K562 (cell line): Measurements from ENCODE around the gene PTAFR. TPM values are rescaled to one million over a fixed set of nuclear protein-coding genes. Genes with fewer than 3 reads are reported as not detected.

ENCODE experiments used
- ATF3 ChIP-seq, 2 experiments: fragments of 450-650 bp in 1 of 2; sonication (generic) in 1 of 2; formaldehyde crosslinking in 1 of 2; IDR thresholded peaks in 1 of 2; conservative IDR thresholded peaks in 1 of 2; 2 replicates each; pipeline versions ENCODE4 v1.6.1 to v1.8.1; 2016 to 2023; ENCODE audit warnings: mild to moderate bottlenecking in 2 of 2, moderate library complexity in 2 of 2, inconsistent platforms in 1 of 2, missing genetic modification reagents in 1 of 2
- ATF7 ChIP-seq: fragments of 450-650 bp; IDR thresholded peaks from 2 replicates; pipeline ENCODE4 v1.7.1; 2014; ENCODE audit warnings: mild to moderate bottlenecking, moderate library complexity
- CTBP1 ChIP-seq: fragments of 450-650 bp; IDR thresholded peaks from 2 replicates; pipeline ENCODE4 v1.6.1; 2016; ENCODE audit warnings: borderline replicate concordance
- ESRRA ChIP-seq: fragments of 450-650 bp; IDR thresholded peaks from 2 replicates; pipeline ENCODE4 v1.6.1; 2014; ENCODE audit warnings: low read depth, mild to moderate bottlenecking, moderate library complexity, borderline replicate concordance
- FOXA3 ChIP-seq, 2 experiments: fragments of 450-650 bp in 1 of 2; sonication (generic) in 1 of 2; formaldehyde crosslinking; IDR thresholded peaks in 1 of 2; conservative IDR thresholded peaks in 1 of 2; 2 replicates each; pipeline versions ENCODE4 v1.4.0 to v1.8.0; 2020 to 2022; ENCODE audit warnings: mild to moderate bottlenecking in 2 of 2, missing genetic modification reagents in 1 of 2
- MEIS2 ChIP-seq: fragments of 450-650 bp; IDR thresholded peaks from 2 replicates; pipeline ENCODE4 v1.6.1; 2014; ENCODE audit warnings: mild to moderate bottlenecking; ENCODE audit not compliant: partially characterized antibody
- MTA2 ChIP-seq: fragments of 450-650 bp; IDR thresholded peaks from 2 replicates; pipeline ENCODE4 v1.6.1; 2016; ENCODE audit warnings: low read depth
- MTA3 ChIP-seq: fragments of 450-650 bp; formaldehyde crosslinking; IDR thresholded peaks from 2 replicates; pipeline ENCODE4 v1.6.1; 2017; ENCODE audit warnings: mild to moderate bottlenecking, borderline replicate concordance
- MYNN ChIP-seq, 2 experiments: sonication (generic); formaldehyde crosslinking in 1 of 2; IDR thresholded peaks; 2 replicates each; pipeline versions ENCODE4 v1.5.0 to v1.6.1; 2016 to 2020; ENCODE audit warnings: antibody characterized with exemption in 1 of 2, missing genetic modification reagents in 1 of 2
- NFE2 ChIP-seq: IDR thresholded peaks from 2 replicates; pipeline ENCODE4 v1.6.1; 2014; ENCODE audit warnings: antibody characterized with exemption, low read depth
- NR4A1 ChIP-seq, 2 experiments: fragments of 250-450 bp in 1 of 2; fragments of 450-650 bp in 1 of 2; sonication (Bioruptor Pico) in 1 of 2; IDR thresholded peaks; 2 replicates each; pipeline versions ENCODE4 v1.4.0 to v1.6.1; 2016 to 2020; ENCODE audit warnings: mild to moderate bottlenecking in 2 of 2, missing compliant biosample characterization in 1 of 2, missing genetic modification characterization in 1 of 2, moderate library complexity in 1 of 2
- OTX1 ChIP-seq: fragments of 450-650 bp; formaldehyde crosslinking; IDR thresholded peaks from 2 replicates; pipeline ENCODE4 v1.4.0; 2022; ENCODE audit warnings: mild to moderate bottlenecking
- SMARCA5 ChIP-seq: fragments of 450-650 bp; IDR thresholded peaks from 2 replicates; pipeline ENCODE4 v1.6.1; 2016
- TRIM28 ChIP-seq: fragments of 450-650 bp; IDR thresholded peaks from 2 replicates; pipeline ENCODE4 v1.6.1; 2017
- ZBTB7A ChIP-seq: IDR thresholded peaks from 2 replicates; pipeline ENCODE4 v1.6.1; 2011; ENCODE audit warnings: low read depth, mild to moderate bottlenecking, low read length, moderate library complexity, borderline replicate concordance; ENCODE audit not compliant: control insufficient read depth
- ZKSCAN3 ChIP-seq: fragments of 250-450 bp; sonication (Bioruptor Pico); IDR thresholded peaks from 2 replicates; pipeline ENCODE4 v1.4.0; 2020
- ZNF639 ChIP-seq, 2 experiments: fragments of 200-800 bp in 1 of 2; sonication (Bioruptor generic) in 1 of 2; sonication (generic) in 1 of 2; formaldehyde crosslinking in 1 of 2; IDR thresholded peaks in 1 of 2; conservative IDR thresholded peaks in 1 of 2; 2 replicates each; pipeline versions ENCODE4 v1.5.0 to v1.6.1; 2016 to 2020; ENCODE audit warnings: missing compliant biosample characterization in 1 of 2, missing genetic modification characterization in 1 of 2, missing genetic modification reagents in 1 of 2
- ZNF785 ChIP-seq: fragments of 250-450 bp; sonication (Bioruptor Pico); IDR thresholded peaks from 2 replicates; pipeline ENCODE4 v1.4.0; 2020; ENCODE audit warnings: mild to moderate bottlenecking
- polyA plus RNA-seq, 8 experiments: library from polyadenylated mRNA; depleted of rRNA in 4 of 8; stranded (reverse) in 5 of 8; unstranded in 3 of 8; fragments of >200 nt; fragmentation: Nextera tagmentation in 2 of 8; fragmentation: Illumina TruSeq in 1 of 8; extraction: Ambion mirVana in 2 of 8; extraction: Trizol in 1 of 8; gene quantifications; 2 replicates each; pipeline versions ENCODE4 v1.2.1 to v1.2.3, GENCODE V29; 2011 to 2014; ENCODE audit warnings: inconsistent platforms in 1 of 8, missing spikeins in 1 of 8
- total RNA-seq, 7 experiments: library from RNA; depleted of rRNA in 6 of 7; stranded (reverse); fragments of >200 nt in 6 of 7; fragmentation: Illumina TruSeq in 2 of 7; extraction: Trizol in 2 of 7; gene quantifications; 2 replicates each; pipeline versions ENCODE4 v1.2.1 to v1.2.3, GENCODE V29; 2011 to 2021; ENCODE audit warnings: low replicate concordance in 1 of 7

The PTAFR gene
- total and polyA plus RNA-seq, 9 of the 15 experiments (the other 6 are each of a cell fraction or from before 2014, with no cell fraction given) = 0.15 to 0.55 (median 0.40) TPM; not detected in 1

GRCh38 chr1:28172713-28173150 is 3.8 kb downstream of the PTAFR start (continued):
- TF ChIP-seq ZNF639 (CRISPR knock-in tag; conservative IDR thresholded peaks at IDR 0.05 in 1 of 2, IDR thresholded peaks at IDR 0.05 in 1 of 2) (peak in 1 of 2 experiments; percentile 81; a peak in 2 of 4 replicates), ATF3 (IDR thresholded peaks at IDR 0.05) (0 out of 2 replicates have a peak, but pooled peaks have one; percentile 8), ATF3 (CRISPR knock-in tag; conservative IDR thresholded peaks at IDR 0.05) (no peak), CTBP1 (peak; percentile 93), FOXA3 (CRISPR knock-in tag; conservative IDR thresholded peaks at IDR 0.05 in 1 of 2, IDR thresholded peaks at IDR 0.05 in 1 of 2) (peak; percentile 76 to 89), ATF7 (peak; percentile 55), MYNN (IDR thresholded peaks at IDR 0.05) (peak; percentile 92), MYNN (CRISPR knock-in tag; IDR thresholded peaks at IDR 0.05) (no peak), ESRRA (peak; percentile 69; the same call in 1 of the 2 replicates), NFE2 (peak; percentile 60; the same call in 1 of the 2 replicates), SMARCA5 (no peak), MTA3 (peak; percentile 89), MEIS2 (peak; percentile 98), OTX1 (CRISPR knock-in tag) (0 out of 2 replicates have a peak, but pooled peaks have one; percentile 20), MTA2 (peak; percentile 81), ZBTB7A (no peak), NR4A1 (CRISPR knock-in tag; IDR thresholded peaks at IDR 0.05) (no peak), NR4A1 (tag; IDR thresholded peaks at IDR 0.05) (peak; percentile 66; the same call in 1 of the 2 replicates), ZKSCAN3 (no peak), ZNF785 (CRISPR knock-in tag) (no peak), TRIM28 (peak; percentile 51; the same call in 1 of the 2 replicates)
